Measurements from ENCODE around the gene DDX1. TPM values are rescaled to one million over a fixed set of nuclear protein-coding genes. Genes with fewer than 3 reads are reported as not detected.

DDX1 gene
- total and polyA plus RNA-seq, 2 of the 4 experiments (the other 2 are of a cell fraction), result 73.6 to 74.9 TPM

DNA sequence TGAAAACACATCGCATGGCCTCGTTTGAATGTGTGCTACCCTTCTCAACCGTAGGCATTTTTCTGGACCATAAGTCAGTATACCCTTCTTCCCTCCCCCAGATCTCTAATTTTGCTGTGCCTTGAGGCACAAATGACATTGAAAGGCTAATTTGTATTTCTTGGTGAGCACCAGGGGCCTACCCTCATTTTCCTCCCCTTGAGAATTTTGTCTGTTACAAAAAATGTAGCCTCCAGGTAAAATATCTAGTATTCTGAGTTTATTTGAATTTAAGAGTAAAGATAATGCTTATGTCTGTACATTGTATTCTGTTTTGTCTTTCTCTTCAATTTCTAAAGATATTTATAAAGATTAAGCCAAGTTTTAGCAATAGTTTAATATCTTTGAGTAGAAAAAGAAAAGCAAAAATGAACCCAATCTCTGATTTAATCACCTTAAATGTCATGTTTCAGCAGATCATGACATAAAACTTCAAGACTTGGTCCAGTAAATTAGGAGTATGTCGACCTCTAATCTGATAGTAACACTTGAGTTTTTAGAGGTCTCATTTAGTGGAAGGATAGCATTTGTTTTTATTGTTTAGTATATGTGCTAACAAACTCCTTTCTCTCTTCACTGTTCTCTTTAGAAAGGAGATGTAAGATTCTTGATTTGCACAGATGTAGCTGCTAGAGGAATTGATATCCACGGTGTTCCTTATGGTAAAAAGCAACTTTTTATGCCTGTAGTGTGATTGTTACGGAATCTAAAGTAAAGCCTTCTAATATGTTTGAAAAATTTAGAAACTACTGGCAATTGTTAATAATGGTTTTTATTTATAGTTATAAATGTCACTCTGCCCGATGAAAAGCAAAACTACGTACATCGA lies 36.4 kb downstream of the DDX1 start:
- Histone ChIP-seq H4K91ac (ENCODE audit: insufficient read depth, low read depth, low read length) (no peak overlapping the region), H3K4me2 (ENCODE audit: low read depth, low read length) (no peak overlapping the region), H2AK9ac (replicated peaks; ENCODE audit: low read depth, low read length, poor library complexity) (no peak overlapping the region), H3K79me1 (ENCODE audit: low read depth in 1 of 2, low read length in 2 of 2) (no peaks in the 10 kb centered on the region; a peak in 1 of 4 replicates), H4K20me1 (ENCODE audit: insufficient read depth, low read length) (no peaks in the 10 kb centered on the region), H3K9ac (ENCODE audit: low read depth, low read length) (no peak overlapping the region), H3K23ac (ENCODE audit: low read depth, low read length) (no peak overlapping the region), H2BK20ac (ENCODE audit: low read depth, low read length) (no peak overlapping the region), H2AFZ (replicated peaks; ENCODE audit: low read length, poor library complexity) (no peak overlapping the region), H3K9me1 (ENCODE audit: insufficient read depth, low read length) (no peaks in the 10 kb centered on the region), H3K4ac (ENCODE audit: low read depth, low read length) (no peak overlapping the region), H3K9me3 (ENCODE audit: control insufficient read depth, insufficient read depth, low read length) (no peaks in the 10 kb centered on the region), H3K18ac (ENCODE audit: low read depth, low read length) (no peak overlapping the region), H3K27ac (ENCODE audit: insufficient read depth, low read length) (no peak overlapping the region), H3K14ac (replicated peaks; ENCODE audit: low read depth, low read length) (no peak overlapping the region), H4K8ac (ENCODE audit: low read depth in 2 of 2, low read length in 2 of 2) (no peak overlapping the region), H3K4me3 (ENCODE audit: insufficient read depth, low read depth, low read length) (no peak overlapping the region), H3K36me3 (ENCODE audit: control insufficient read depth, insufficient read depth, low read length) (peaks cover 36% of the 10 kb centered on the region), H3K4me1 (ENCODE audit: control insufficient read depth, insufficient read depth, low read length) (no peaks in the 10 kb centered on the region), H3K27me3 (ENCODE audit: control insufficient read depth, insufficient read depth, low read length) (no peaks in the 10 kb centered on the region), H2BK15ac (ENCODE audit: low read depth, low read length) (no peak overlapping the region), H2AK5ac (ENCODE audit: low read depth, low read length) (no peak overlapping the region), H3K56ac (ENCODE audit: extremely low read depth, insufficient read depth, low read length) (no peak overlapping the region), H2BK120ac (ENCODE audit: low read depth, low read length) (no peak overlapping the region), H4K5ac (ENCODE audit: low read depth, low read length) (no peak overlapping the region), H2BK5ac (ENCODE audit: low read depth, low read length, poor library complexity, severe bottlenecking) (no peak overlapping the region)
- dilution Hi-C loops (cut with HindIII; ENCODE audit: low sequenced_read_pairs, unreplicated experiment) (no loop called here), intact Hi-C loops (cut with micrococcal nuclease) (loop anchor here (2.0 kb wide), 1 partner anchor 31 kb away; no protein-coding TSS in a partner anchor), in situ Hi-C loops (cut with MboI; ENCODE audit: low sequenced_read_pairs) (no loop called here)
- DNase-seq (no peak), ATAC-seq (ENCODE audit: low read depth) (no peak)
- POLR2A ChIA-PET (ENCODE audit: unreplicated experiment), result no interaction called here
- BruUV-seq (replicated peaks), result no TSS peak
- CTCF ChIA-PET, result interaction anchor here (0.6 kb wide), 1 partner anchor 64 kb away, joined by 4 read pairs; no protein-coding TSS in a partner anchor
- WGBS, 2 experiments (ENCODE audit: extremely low coverage in 2 of 2, insufficient read length in 1 of 2), result 80% methylated on average over 1 of the region's 9 CpGs; no CpG with 5 or more reads in 1 of the 2 experiments
- TF ChIP-seq BHLHE40 (IDR thresholded peaks at IDR 0.05; ENCODE audit: low read depth, low read length), result no peak
- TF ChIP-seq CHD1 (IDR thresholded peaks at IDR 0.05; ENCODE audit: low read depth, low read length), result no peak
- no peak for TF ChIP-seq MXI1 (IDR thresholded peaks at IDR 0.05; ENCODE audit: borderline replicate concordance, low read depth, low read length)
- TF ChIP-seq CEBPB (IDR thresholded peaks at IDR 0.05; ENCODE audit: low read depth, low read length), result no peak
- no peak for TF ChIP-seq POLR2A (IDR thresholded peaks at IDR 0.05; ENCODE audit: low read depth, low read length)
- TF ChIP-seq, protein P1, sequence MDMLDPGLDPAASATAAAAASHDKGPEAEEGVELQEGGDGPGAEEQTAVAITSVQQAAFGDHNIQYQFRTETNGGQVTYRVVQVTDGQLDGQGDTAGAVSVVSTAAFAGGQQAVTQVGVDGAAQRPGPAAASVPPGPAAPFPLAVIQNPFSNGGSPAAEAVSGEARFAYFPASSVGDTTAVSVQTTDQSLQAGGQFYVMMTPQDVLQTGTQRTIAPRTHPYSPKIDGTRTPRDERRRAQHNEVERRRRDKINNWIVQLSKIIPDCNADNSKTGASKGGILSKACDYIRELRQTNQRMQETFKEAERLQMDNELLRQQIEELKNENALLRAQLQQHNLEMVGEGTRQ (IDR thresholded peaks at IDR 0.05; ENCODE audit: low read depth, low read length), result no peak
- no peak for TF ChIP-seq ELK1 (IDR thresholded peaks at IDR 0.05; ENCODE audit: borderline replicate concordance, low read depth, low read length)
- no peak for TF ChIP-seq MAFK (IDR thresholded peaks at IDR 0.05; ENCODE audit: low read depth, low read length)
- TF ChIP-seq FOS (IDR thresholded peaks at IDR 0.05; ENCODE audit: low read depth, low read length), result no peak
- TF ChIP-seq, protein P2, sequence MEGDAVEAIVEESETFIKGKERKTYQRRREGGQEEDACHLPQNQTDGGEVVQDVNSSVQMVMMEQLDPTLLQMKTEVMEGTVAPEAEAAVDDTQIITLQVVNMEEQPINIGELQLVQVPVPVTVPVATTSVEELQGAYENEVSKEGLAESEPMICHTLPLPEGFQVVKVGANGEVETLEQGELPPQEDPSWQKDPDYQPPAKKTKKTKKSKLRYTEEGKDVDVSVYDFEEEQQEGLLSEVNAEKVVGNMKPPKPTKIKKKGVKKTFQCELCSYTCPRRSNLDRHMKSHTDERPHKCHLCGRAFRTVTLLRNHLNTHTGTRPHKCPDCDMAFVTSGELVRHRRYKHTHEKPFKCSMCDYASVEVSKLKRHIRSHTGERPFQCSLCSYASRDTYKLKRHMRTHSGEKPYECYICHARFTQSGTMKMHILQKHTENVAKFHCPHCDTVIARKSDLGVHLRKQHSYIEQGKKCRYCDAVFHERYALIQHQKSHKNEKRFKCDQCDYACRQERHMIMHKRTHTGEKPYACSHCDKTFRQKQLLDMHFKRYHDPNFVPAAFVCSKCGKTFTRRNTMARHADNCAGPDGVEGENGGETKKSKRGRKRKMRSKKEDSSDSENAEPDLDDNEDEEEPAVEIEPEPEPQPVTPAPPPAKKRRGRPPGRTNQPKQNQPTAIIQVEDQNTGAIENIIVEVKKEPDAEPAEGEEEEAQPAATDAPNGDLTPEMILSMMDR (conservative IDR thresholded peaks at IDR 0.05; ENCODE audit: low read depth, low read length), result no peak
- TF ChIP-seq SMC3 (IDR thresholded peaks at IDR 0.05; ENCODE audit: low read depth, low read length), result no peak
- no peak for TF ChIP-seq RFX5 (IDR thresholded peaks at IDR 0.05; ENCODE audit: low read depth, low read length)
- TF ChIP-seq NFE2L2 (IDR thresholded peaks at IDR 0.05; ENCODE audit: low read depth, low read length), result no peak
- no peak for TF ChIP-seq RCOR1 (IDR thresholded peaks at IDR 0.05; ENCODE audit: insufficient replicate concordance, low read length)
- TF ChIP-seq MAZ (IDR thresholded peaks at IDR 0.05; ENCODE audit: borderline replicate concordance, low read depth, low read length), result no peak

All from IMR-90 (cell line).